ENCODE data around the gene LPAR2.

DNA sequence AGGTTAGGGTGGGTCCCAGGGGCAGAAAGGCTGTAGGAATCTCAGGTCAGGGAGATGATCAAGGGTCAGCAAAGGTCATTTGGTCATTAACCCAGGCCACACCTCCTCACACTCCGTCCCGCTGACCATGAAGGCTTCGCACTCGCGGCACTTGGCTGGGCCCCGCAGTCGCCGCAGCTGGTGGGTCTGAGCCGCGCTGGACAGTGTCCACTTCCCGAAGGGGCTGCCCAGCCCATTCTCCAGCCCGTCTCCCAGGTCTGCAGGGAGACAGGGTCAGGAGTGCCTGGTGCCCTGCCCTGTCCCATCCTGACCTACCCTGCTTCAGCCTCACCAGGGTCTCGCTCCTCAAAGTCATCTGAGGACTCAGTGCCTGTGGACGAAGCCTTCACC, 7.3 kb upstream of the LPAR2 start:
- TF ChIP-seq, protein P1, sequence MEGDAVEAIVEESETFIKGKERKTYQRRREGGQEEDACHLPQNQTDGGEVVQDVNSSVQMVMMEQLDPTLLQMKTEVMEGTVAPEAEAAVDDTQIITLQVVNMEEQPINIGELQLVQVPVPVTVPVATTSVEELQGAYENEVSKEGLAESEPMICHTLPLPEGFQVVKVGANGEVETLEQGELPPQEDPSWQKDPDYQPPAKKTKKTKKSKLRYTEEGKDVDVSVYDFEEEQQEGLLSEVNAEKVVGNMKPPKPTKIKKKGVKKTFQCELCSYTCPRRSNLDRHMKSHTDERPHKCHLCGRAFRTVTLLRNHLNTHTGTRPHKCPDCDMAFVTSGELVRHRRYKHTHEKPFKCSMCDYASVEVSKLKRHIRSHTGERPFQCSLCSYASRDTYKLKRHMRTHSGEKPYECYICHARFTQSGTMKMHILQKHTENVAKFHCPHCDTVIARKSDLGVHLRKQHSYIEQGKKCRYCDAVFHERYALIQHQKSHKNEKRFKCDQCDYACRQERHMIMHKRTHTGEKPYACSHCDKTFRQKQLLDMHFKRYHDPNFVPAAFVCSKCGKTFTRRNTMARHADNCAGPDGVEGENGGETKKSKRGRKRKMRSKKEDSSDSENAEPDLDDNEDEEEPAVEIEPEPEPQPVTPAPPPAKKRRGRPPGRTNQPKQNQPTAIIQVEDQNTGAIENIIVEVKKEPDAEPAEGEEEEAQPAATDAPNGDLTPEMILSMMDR (IDR thresholded peaks at IDR 0.05): no peak
- TF ChIP-seq EP300 (IDR thresholded peaks at IDR 0.05) (no peak), POLR2A (IDR thresholded peaks at IDR 0.05) (no peak), POLR2AphosphoS5 (IDR thresholded peaks at IDR 0.05) (no peak)

Measured in suprapubic skin (tissue), 4 donors.